Measurements from ENCODE around the gene CDK5R2. TPM values are rescaled to one million over a fixed set of nuclear protein-coding genes. Genes with fewer than 3 reads are reported as not detected.
A peak's percentile ranks its signal among the peaks of the same experiment; 100 is the strongest.

CDK5R2 gene
- total RNA-seq, 1 donor from 2014 or later: not detected

DNA sequence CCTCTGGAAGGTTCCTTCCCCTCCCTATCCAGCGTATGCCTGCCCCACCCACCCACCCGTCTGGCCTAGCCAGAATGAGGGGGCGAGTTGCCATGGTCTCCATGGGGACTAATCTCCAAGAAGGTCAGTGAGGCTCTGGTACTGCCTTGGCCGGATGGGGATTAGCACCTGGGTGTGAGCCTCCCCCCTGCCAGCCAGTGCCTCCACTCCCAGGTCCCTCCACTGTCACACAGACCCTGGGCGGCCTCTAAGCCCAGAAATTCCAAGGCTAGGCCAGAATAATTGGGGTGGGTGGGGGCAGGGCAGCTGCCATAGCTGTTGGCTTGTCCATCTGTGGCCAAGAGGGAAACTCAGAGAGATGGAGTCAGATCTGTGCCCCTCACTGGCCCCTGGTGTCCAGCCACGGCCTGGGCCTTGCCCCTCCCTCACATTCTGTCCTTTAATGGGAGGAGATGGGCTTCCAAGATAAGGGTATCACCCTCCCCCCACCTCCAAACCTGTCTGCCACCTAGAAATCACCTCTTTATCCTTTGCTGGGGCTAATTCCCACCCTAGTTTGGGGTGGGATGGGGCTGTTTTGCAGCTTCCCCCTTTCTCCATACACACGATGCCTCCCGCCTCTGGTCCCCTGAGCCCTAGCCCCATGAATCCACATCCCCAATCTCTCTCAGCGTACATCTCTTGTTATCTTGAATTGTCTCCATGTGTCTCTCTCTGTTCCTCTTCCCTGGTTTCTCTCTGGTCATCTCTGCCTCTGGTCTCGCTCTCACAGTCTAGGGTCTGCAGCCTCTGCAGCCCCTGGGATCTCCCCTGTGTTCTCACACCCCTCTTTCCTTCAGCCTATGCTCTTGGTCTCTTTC, 39.8 kb downstream of the CDK5R2 start:
- Mint-ChIP-seq H3K9me3 (no peaks in the 10 kb centered on the region), H3K4me3 (no peak overlapping the region), H3K36me3 (ENCODE audit: low read depth) (no peaks in the 10 kb centered on the region), H3K27ac (no peak overlapping the region), H3K27me3 (peaks cover 81% of the 10 kb centered on the region), H3K4me1 (peaks cover 2% of the 10 kb centered on the region)
- no peak for DNase-seq
- intact Hi-C loops (cut with micrococcal nuclease): loop anchor here (5.0 kb wide), 1 partner anchor 37 kb away; no protein-coding TSS in a partner anchor

DNA sequence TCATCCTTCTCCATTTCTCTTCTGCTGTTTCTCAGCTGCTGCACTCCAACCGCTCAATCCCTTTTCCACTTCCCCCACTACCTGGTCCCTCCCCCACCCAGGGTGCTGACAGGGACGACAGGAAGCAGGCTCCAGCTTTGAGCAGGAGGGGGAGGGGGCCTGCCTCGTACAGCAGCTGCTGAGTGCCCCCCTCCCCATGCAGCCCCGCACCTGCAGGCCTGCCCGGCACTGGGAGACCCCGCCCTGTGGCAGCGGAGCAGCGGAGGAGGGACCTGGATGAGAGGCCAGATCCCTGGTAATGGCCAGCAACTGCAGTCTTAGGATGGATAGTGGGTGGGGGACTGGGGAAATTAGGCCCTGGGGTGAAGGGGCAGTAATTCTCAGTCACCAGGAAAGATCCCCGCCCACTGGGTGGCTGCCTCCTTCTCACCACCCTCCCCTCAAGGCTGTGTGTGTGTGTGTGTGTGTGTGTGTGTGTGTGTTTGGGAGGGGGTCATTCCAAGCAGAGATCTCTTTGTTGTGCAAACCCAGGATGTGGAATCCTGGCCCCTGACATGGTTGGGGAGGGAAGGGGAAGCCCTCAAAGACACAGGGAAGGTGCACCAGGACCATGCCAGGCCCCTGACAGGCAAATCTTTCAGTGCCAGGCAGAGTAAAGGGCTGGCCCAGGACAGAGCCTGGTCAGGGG, 40.6 kb downstream of the CDK5R2 start:
- peaks cover 2% of the 10 kb centered on the region for H3K4me1 Mint-ChIP-seq
- H3K27me3 Mint-ChIP-seq: peaks cover 80% of the 10 kb centered on the region
- intact Hi-C loops (cut with micrococcal nuclease): loop anchor here (2.0 to 5.0 kb wide), 2 partner anchors 38 to 59 kb away; no protein-coding TSS in a partner anchor
- H3K36me3 Mint-ChIP-seq (ENCODE audit: low read depth): no peaks in the 10 kb centered on the region
- H3K27ac Mint-ChIP-seq: no peak overlapping the region
- H3K9me3 Mint-ChIP-seq: no peaks in the 10 kb centered on the region
- no peak for DNase-seq
- no peak overlapping the region for H3K4me3 Mint-ChIP-seq

DNA sequence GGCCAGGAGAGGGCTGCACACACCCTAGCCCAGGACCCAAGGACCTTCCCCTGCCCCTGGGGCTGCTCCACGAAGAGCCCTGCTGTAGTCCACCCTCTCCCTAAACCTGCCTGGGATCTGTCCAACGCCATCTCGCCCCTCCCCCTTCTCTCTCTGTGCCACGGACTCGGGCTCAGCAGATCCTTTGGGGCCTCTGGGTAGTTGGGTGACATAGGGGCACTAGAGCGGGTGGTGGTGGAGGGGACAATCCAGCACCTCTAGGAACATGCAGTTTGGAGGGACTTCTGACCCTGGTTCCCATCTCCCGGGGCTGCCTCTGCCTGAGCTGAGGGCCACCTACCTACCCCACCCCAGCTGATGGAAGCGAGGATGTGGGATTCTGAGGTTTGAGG, 41.1 kb downstream of the CDK5R2 start:
- peaks cover 80% of the 10 kb centered on the region for H3K27me3 Mint-ChIP-seq
- H3K9me3 Mint-ChIP-seq: no peaks in the 10 kb centered on the region

GRCh38 chr2:219001100-219001576, 41.7 kb downstream of the CDK5R2 start:
- Mint-ChIP-seq H3K4me3 (no peak overlapping the region), H3K27me3 (peaks cover 77% of the 10 kb centered on the region), H3K9me3 (no peaks in the 10 kb centered on the region), H3K4me1 (peaks cover 2% of the 10 kb centered on the region), H3K27ac (no peak overlapping the region), H3K36me3 (ENCODE audit: low read depth) (no peaks in the 10 kb centered on the region)
- DNase-seq: no peak
- intact Hi-C loops (cut with micrococcal nuclease): loop anchor here (2.0 kb wide), 1 partner anchor 58 kb away; no protein-coding TSS in a partner anchor

More for the DNA sequence above, 41.1 kb downstream of the CDK5R2 start:
- H3K27ac Mint-ChIP-seq: no peak overlapping the region
- no peaks in the 10 kb centered on the region for H3K36me3 Mint-ChIP-seq (ENCODE audit: low read depth)
- no peak overlapping the region for H3K4me3 Mint-ChIP-seq
- peaks cover 2% of the 10 kb centered on the region for H3K4me1 Mint-ChIP-seq
- DNase-seq: no peak
- intact Hi-C loops (cut with micrococcal nuclease): loop anchor here (2.0 kb wide), 1 partner anchor 58 kb away; no protein-coding TSS in a partner anchor

DNA sequence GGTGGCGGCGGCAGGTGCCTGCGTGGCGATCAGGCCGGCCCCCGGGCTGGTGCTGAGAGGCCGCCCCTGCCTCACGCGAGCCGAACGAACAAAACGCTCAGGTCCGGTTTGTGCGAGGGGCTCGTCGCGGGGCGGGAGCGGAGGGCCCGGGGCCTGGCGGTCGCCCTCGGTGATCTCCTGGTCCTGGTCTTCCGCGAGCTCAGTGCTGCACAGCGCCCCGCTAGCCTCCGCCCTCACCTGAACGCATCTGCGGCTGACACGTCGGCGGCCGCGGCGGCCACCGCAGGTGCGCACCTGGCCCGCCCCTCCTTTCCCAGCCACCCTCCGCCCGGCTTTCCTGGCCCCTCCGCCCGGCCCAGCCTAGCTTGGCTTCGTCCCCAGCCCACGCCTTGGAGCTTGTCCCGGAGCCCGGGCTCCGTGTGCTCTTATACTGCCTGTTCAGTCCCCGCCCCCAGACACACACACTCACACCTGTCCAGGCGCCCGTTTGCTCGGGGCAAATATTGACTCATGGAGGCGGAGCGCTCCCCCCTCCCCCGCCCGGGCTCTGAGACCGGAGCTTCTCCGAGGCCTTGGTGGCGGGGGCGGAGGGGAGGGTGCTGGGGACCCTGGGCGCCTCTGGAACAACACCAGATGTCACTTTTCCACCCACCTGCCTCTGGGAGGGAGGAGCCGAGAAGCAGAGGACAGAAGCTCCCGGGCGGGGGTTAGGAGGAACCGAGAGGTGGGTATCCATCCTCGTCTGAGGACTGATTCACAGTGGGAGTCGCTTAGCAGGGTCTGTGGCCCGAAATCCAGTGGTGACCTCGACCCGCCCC, 42.3 kb downstream of the CDK5R2 start:
- Mint-ChIP-seq H3K36me3 (ENCODE audit: low read depth) (no peaks in the 10 kb centered on the region), H3K4me1 (peaks cover 2% of the 10 kb centered on the region), H3K27ac (no peak overlapping the region), H3K4me3 (no peak overlapping the region), H3K27me3 (peaks cover 74% of the 10 kb centered on the region), H3K9me3 (no peaks in the 10 kb centered on the region)
- no peak for DNase-seq
- intact Hi-C loops (cut with micrococcal nuclease): loop anchor here (2.0 kb wide), 2 partner anchors 21 to 57 kb away; no protein-coding TSS in a partner anchor

DNA sequence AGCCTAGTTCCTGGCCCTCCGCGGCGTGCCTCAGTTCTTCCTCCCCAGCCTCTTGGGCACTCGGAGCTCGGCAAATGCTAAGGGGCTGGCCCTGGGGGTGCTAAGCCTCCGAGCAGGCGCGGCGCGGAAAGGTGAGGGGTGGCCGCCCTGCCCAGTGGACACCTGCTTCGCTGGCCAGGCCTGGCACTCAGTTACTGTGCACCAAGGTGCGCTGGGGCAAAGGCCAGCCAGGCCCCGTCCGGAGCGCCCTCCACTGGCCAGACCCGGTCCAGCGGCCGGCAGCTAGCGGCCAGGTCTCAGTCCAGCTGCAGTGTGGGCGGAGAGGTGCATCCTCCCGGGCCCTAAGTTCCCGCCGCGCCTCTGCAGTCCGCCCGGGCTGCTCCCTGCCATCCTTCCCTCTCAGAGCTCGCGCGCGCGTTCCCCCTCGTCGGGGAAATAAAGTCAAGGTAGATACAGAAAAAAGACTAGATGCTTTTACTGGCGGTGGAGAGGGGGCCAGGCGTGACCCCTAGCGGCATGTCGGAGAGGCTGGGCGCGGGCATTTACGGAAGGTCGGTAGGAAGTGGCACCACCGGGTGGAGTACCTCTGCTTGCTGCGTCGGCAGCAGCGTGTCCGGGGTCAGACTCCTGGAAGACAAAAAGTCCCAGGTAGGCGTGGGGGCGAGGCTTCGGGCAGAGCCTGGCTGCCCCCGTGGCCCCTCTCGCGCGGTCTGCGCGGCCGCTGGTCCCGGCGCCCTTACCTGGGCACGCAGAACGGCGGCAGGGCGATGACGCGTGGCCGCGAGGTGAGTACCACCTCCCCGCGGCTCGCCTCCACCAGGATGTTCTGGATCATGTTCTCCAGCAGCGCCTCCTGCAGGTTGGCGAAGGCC, 43.2 kb downstream of the CDK5R2 start:
- Mint-ChIP-seq H3K4me1 (peaks cover 2% of the 10 kb centered on the region), H3K4me3 (peak overlapping the region; percentile 32)
- intact Hi-C loops (cut with micrococcal nuclease): loop anchor here (2.0 kb wide), 1 partner anchor 22 kb away; no protein-coding TSS in a partner anchor

DNA sequence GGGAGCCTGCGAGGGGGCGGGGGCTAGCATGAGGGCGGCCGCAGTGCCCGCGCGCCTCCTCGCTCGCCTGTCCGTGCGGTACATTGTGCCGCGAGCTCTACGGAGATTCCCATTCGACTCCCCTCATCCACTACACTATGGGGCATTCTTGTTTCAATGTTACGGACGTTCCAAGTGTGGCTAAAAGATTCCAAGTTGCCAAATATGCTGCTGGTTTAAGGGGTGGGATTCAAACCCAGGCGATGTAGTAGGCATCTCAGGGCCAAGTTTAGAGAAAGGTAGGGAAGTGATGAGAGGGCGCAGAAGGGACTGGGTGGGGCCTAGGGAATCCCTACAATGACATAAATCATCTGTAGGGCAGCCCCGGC, 43.8 kb downstream of the CDK5R2 start:
- Mint-ChIP-seq H3K9me3 (no peaks in the 10 kb centered on the region), H3K27me3 (peaks cover 68% of the 10 kb centered on the region), H3K27ac (no peak overlapping the region), H3K4me1 (peaks cover 2% of the 10 kb centered on the region), H3K4me3 (no peak overlapping the region), H3K36me3 (ENCODE audit: low read depth) (no peaks in the 10 kb centered on the region)
- intact Hi-C loops (cut with micrococcal nuclease): loop anchor here (2.0 kb wide), 1 partner anchor 22 kb away; no protein-coding TSS in a partner anchor
- DNase-seq: no peak

More for the DNA sequence above, 43.2 kb downstream of the CDK5R2 start:
- H3K27me3 Mint-ChIP-seq: peaks cover 72% of the 10 kb centered on the region
- H3K27ac Mint-ChIP-seq: no peak overlapping the region
- DNase-seq: peak; percentile 81
- H3K9me3 Mint-ChIP-seq: no peaks in the 10 kb centered on the region
- H3K36me3 Mint-ChIP-seq (ENCODE audit: low read depth): no peaks in the 10 kb centered on the region

GRCh38 chr2:219003979-219004378, 44.5 kb downstream of the CDK5R2 start:
- Mint-ChIP-seq H3K4me1 (peaks cover 2% of the 10 kb centered on the region), H3K9me3 (no peaks in the 10 kb centered on the region), H3K4me3 (no peak overlapping the region), H3K27me3 (peaks cover 63% of the 10 kb centered on the region), H3K27ac (no peak overlapping the region), H3K36me3 (ENCODE audit: low read depth) (no peaks in the 10 kb centered on the region)
- intact Hi-C loops (cut with micrococcal nuclease): loop anchor here (2.0 kb wide), 1 partner anchor 23 kb away; no protein-coding TSS in a partner anchor
- DNase-seq: no peak

DNA sequence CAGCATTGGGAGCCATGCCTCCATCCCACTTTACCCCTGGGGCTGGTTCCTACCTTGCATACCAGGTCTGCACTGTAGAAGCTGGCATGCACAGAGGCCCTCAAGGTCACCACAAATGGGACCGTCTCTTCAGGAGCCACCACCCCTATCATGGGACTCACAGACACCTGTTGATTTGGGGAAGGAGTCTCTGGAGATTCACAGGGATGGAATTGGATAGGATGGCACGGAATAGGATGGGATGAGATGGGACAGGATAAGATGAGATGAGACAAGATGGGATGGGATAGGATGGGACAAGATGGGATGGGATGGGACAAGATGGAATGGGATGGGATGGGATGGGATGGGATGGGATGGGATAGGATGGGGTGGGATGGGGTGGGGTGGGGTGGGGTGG, 49.8 kb downstream of the CDK5R2 start:
- no peaks in the 10 kb centered on the region for H3K36me3 Mint-ChIP-seq (ENCODE audit: low read depth)
- no peak overlapping the region for H3K27ac Mint-ChIP-seq
- intact Hi-C loops (cut with micrococcal nuclease): no loop called here
- no peak for DNase-seq
- H3K4me3 Mint-ChIP-seq: no peak overlapping the region
- H3K9me3 Mint-ChIP-seq: no peaks in the 10 kb centered on the region
- peaks cover 22% of the 10 kb centered on the region for H3K27me3 Mint-ChIP-seq
- H3K4me1 Mint-ChIP-seq: no peaks in the 10 kb centered on the region

GRCh38 chr2:219010162-219010756, 50.8 kb downstream of the CDK5R2 start:
- no peaks in the 10 kb centered on the region for H3K4me1 Mint-ChIP-seq
- intact Hi-C loops (cut with micrococcal nuclease): no loop called here
- H3K27me3 Mint-ChIP-seq: peaks cover 14% of the 10 kb centered on the region
- H3K36me3 Mint-ChIP-seq (ENCODE audit: low read depth): no peaks in the 10 kb centered on the region
- DNase-seq: peak; percentile 67
- no peaks in the 10 kb centered on the region for H3K9me3 Mint-ChIP-seq
- H3K4me3 Mint-ChIP-seq: no peak overlapping the region
- no peak overlapping the region for H3K27ac Mint-ChIP-seq

DNA sequence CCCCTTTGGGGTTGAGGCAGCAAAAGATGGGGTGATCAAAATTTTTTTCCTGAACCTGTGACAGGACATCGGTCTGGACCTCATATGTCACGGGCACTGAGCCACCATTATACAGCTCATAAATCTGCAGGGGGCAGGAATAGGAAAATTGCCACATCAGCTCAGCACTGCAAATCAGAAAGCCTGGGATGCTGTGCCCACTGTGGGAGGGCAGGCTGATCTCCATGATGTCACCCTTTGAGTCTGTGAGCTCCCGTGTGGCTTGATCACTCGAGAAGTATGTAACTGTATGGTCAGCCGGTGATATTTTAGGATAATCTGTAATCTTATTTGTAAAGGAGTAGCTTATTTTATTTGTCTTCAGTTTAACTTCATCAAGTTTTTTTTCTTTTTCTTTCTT, 51.4 kb downstream of the CDK5R2 start:
- no peaks in the 10 kb centered on the region for H3K4me1 Mint-ChIP-seq
- H3K36me3 Mint-ChIP-seq (ENCODE audit: low read depth): no peaks in the 10 kb centered on the region
- intact Hi-C loops (cut with micrococcal nuclease): no loop called here
- DNase-seq: no peak
- H3K9me3 Mint-ChIP-seq: no peaks in the 10 kb centered on the region
- no peak overlapping the region for H3K27ac Mint-ChIP-seq
- H3K4me3 Mint-ChIP-seq: no peak overlapping the region
- H3K27me3 Mint-ChIP-seq: peaks cover 8% of the 10 kb centered on the region
